Body of pancreas (tissue), 4 donors: Measurements from ENCODE around the gene CXXC5. TPM values are rescaled to one million over a fixed set of nuclear protein-coding genes. Genes with fewer than 3 reads are reported as not detected.
"Not testable (repeated sequence)": the region's sequence is repeated elsewhere in the genome, so short reads cannot be mapped to it uniquely, and the experiment has no call there.

Source experiments
- ATAC-seq: fragments of 150-250 bp; one replicate; pipeline ENCODE4 v1.9.1; 2016
- DNase-seq, 4 donors: peaks; one replicate each; pipeline ENCODE4 v3.0.0-alpha.2; 2019
- H3K27ac ChIP-seq, 4 donors: fragments of 200-600 bp; sonication (generic); 1 replicate in 3 of 4; 2 replicates in 1 of 4; pipeline versions ENCODE4 v1.5.1 to v1.6.1; 2016 to 2019; ENCODE audit warnings: mild to moderate bottlenecking in 1 of 4, mixed read lengths in 1 of 4, moderate library complexity in 1 of 4
- H3K27me3 ChIP-seq, 2 donors: fragments of 200-600 bp; sonication (generic); one replicate each; pipeline ENCODE4 v1.6.0; 2016; ENCODE audit warnings: mild to moderate bottlenecking in 1 of 2
- H3K36me3 ChIP-seq, 2 donors: fragments of 200-600 bp; sonication (generic); replicated peaks in 1 of 2; 2 replicates each; pipeline ENCODE4 v1.5.1; 2016; ENCODE audit warnings: low read depth in 2 of 2; ENCODE audit not compliant: insufficient read depth in 1 of 2
- H3K4me1 ChIP-seq: fragments of 200-600 bp; sonication (generic); one replicate; pipeline ENCODE4 v1.6.0; 2016
- H3K4me3 ChIP-seq, 2 donors: fragments of 200-600 bp; sonication (generic); 1 replicate in 1 of 2; 2 replicates in 1 of 2; pipeline ENCODE4 v1.5.1; 2016 to 2019
- H3K9me3 ChIP-seq, 3 donors: fragments of 200-600 bp; sonication (generic); 1 replicate in 2 of 3; 2 replicates in 1 of 3; pipeline ENCODE4 v1.5.1; 2016
- POLR2A ChIP-seq, 3 donors: fragments of 450-650 bp; IDR thresholded peaks; one replicate each; pipeline ENCODE4 v1.6.1; 2016; ENCODE audit warnings: antibody characterized with exemption in 3 of 3, mild to moderate bottlenecking in 2 of 3
- WGBS, 2 donors: methylation state at CpG; one replicate each; pipeline ENCODE4 v1.1.5; 2017; 5-methylcytosine and 5-hydroxymethylcytosine counted together
- intact Hi-C: fragments of 100-400 bp; cut with DNase I; formaldehyde crosslinking; loops from one replicate; pipeline ENCODE4 v1.15.1; 2023
- total RNA-seq, 2 donors: library from RNA; depleted of rRNA; stranded (reverse); fragments of >200 nt; gene quantifications; one replicate each; pipeline ENCODE4 v1.1.0, GENCODE V29; 2016
- TF ChIP-seq, protein P1 (sequence below), 7 experiments: fragments of 450-650 bp in 4 of 7; fragments of 200-600 bp in 3 of 7; sonication (generic) in 3 of 7; IDR thresholded peaks; one replicate each; pipeline ENCODE4 v1.5.1; 2016 to 2019; ENCODE audit warnings: antibody characterized with exemption in 7 of 7

The CXXC5 gene
- total RNA-seq = 10 to 100 TPM; 86.6 to 87.7 TPM

GRCh38 chr5:139648205-139649081, at the start of gene CXXC5:
Gene CXXC5, plus strand, starts transcription at chr5:139648349. Its CDS starts 32,175 bp downstream, at chr5:139680524.
- H3K4me3 ChIP-seq = peak within 1 kb of the TSS; percentile 95 to 96
- H3K9me3 ChIP-seq = no peaks in the 10 kb centered on the region
- peaks cover 57% of the 10 kb centered on the region for H3K4me1 ChIP-seq
- H3K27ac ChIP-seq = peak within 1 kb of the TSS; percentile 94 to 98 (median 96)
- H3K36me3 ChIP-seq = no peaks in the 10 kb centered on the region
- intact Hi-C loops = no loop called here
- DNase-seq = peak; percentile 89 to 92 (median 91)
- peak; percentile 87 to 94 (median 90) for TF ChIP-seq POLR2A (IDR thresholded peaks at IDR 0.05)
- TF ChIP-seq, protein P1, sequence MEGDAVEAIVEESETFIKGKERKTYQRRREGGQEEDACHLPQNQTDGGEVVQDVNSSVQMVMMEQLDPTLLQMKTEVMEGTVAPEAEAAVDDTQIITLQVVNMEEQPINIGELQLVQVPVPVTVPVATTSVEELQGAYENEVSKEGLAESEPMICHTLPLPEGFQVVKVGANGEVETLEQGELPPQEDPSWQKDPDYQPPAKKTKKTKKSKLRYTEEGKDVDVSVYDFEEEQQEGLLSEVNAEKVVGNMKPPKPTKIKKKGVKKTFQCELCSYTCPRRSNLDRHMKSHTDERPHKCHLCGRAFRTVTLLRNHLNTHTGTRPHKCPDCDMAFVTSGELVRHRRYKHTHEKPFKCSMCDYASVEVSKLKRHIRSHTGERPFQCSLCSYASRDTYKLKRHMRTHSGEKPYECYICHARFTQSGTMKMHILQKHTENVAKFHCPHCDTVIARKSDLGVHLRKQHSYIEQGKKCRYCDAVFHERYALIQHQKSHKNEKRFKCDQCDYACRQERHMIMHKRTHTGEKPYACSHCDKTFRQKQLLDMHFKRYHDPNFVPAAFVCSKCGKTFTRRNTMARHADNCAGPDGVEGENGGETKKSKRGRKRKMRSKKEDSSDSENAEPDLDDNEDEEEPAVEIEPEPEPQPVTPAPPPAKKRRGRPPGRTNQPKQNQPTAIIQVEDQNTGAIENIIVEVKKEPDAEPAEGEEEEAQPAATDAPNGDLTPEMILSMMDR (IDR thresholded peaks at IDR 0.05) = peak in 3 of 7 experiments; percentile 4 to 8 (median 5)
- peak; percentile 72 for ATAC-seq
- 0 to 2% methylated on average over 20 to 72 of the region's 106 CpGs for WGBS, 2 donors
- no peaks in the 10 kb centered on the region for H3K27me3 ChIP-seq

- H3K36me3 ChIP-seq = peaks cover 0 to 16% of the 10 kb centered on the region in 2 donors
- H3K27ac ChIP-seq, H3K9me3 ChIP-seq, H3K4me1 ChIP-seq, ATAC-seq, DNase-seq, H3K4me3 ChIP-seq, H3K27me3 ChIP-seq, intact Hi-C loops: not testable (repeated sequence)
- WGBS, 2 donors = 93 to 100% methylated on average over 5 of the region's 5 CpGs
These were observed 49.6 kb upstream of the CXXC5 start for GRCh38 chr5:139598601-139598965.

DNA sequence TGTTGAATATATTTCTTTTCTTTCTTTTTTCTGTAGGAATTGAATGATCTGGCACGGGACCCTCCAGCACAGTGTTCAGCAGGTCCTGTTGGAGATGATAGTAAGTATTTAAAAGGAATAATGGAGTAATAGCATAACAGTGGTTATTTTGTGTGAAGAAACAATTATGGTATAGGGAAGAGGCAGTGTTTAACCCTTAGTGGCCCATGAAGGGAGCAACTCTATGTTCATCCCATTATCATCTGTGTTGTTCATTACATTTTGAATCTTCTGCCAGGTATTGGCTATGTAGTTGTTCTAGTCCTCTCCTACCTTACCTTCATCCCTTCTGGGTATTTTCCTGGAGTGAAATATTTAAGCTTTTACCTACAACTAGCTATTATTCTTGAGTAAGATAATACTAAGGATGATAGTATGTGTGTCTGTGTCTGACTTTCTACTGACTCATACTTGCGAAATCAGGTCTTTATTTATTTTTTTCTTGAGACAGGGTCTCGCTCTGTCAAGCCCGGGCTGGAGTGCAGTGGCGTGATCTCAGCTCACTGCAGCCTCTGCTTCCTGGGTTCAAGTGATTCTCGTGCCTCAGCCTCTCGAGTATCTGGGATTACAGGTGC, 47.7 kb upstream of the CXXC5 start:
- TF ChIP-seq POLR2A (IDR thresholded peaks at IDR 0.05) = no peak
- TF ChIP-seq, protein P1 (IDR thresholded peaks at IDR 0.05) = no peak
- DNase-seq = no peak
- WGBS, 2 donors = 96% methylated on average over 7 of the region's 7 CpGs

GRCh38 chr5:139601429-139601828, 46.7 kb upstream of the CXXC5 start:
- H3K36me3 ChIP-seq = peaks cover 0 to 16% of the 10 kb centered on the region in 2 donors
- TF ChIP-seq, protein P1 (IDR thresholded peaks at IDR 0.05) = no peak
- TF ChIP-seq POLR2A (IDR thresholded peaks at IDR 0.05) = no peak
- H3K27me3 ChIP-seq = no peaks in the 10 kb centered on the region
- H3K9me3 ChIP-seq = no peaks in the 10 kb centered on the region
- ATAC-seq (no peak), DNase-seq (no peak)
- intact Hi-C loops = no loop called here
- H3K4me3 ChIP-seq = no peak overlapping the region
- no peaks in the 10 kb centered on the region for H3K4me1 ChIP-seq
- H3K27ac ChIP-seq = no peak overlapping the region
- 84 to 95% methylated on average over 12 of the region's 12 CpGs for WGBS, 2 donors

More for the DNA sequence above, 47.7 kb upstream of the CXXC5 start:
- no peak for ATAC-seq
- H3K36me3 ChIP-seq = peaks cover 0 to 16% of the 10 kb centered on the region in 2 donors
- H3K4me1 ChIP-seq = no peaks in the 10 kb centered on the region
- H3K27me3 ChIP-seq = no peaks in the 10 kb centered on the region
- H3K4me3 ChIP-seq = no peak overlapping the region
- H3K27ac ChIP-seq = no peak overlapping the region
- intact Hi-C loops = no loop called here
- H3K9me3 ChIP-seq = no peaks in the 10 kb centered on the region

- H3K27ac ChIP-seq, H3K4me3 ChIP-seq, H3K4me1 ChIP-seq, ATAC-seq, H3K27me3 ChIP-seq, intact Hi-C loops, H3K9me3 ChIP-seq: not testable (repeated sequence)
- peak in 3 of 4 donors; percentile 27 to 53 (median 27) for DNase-seq
- 75 to 78% methylated on average over 9 of the region's 9 CpGs for WGBS, 2 donors
- H3K36me3 ChIP-seq = peaks cover 0 to 16% of the 10 kb centered on the region in 2 donors
These were observed 46.2 kb upstream of the CXXC5 start for GRCh38 chr5:139601948-139602347.
